TTC549 (cell line): ENCODE data around the gene PRKCE.

ENCODE experiments used
- FAIRE-seq: peaks from 2 replicates; lab custom pipeline; 2012; peaks lifted over from hg19 to GRCh38; lab: Jason Lieb, UNC

Gene PRKCE

DNA sequence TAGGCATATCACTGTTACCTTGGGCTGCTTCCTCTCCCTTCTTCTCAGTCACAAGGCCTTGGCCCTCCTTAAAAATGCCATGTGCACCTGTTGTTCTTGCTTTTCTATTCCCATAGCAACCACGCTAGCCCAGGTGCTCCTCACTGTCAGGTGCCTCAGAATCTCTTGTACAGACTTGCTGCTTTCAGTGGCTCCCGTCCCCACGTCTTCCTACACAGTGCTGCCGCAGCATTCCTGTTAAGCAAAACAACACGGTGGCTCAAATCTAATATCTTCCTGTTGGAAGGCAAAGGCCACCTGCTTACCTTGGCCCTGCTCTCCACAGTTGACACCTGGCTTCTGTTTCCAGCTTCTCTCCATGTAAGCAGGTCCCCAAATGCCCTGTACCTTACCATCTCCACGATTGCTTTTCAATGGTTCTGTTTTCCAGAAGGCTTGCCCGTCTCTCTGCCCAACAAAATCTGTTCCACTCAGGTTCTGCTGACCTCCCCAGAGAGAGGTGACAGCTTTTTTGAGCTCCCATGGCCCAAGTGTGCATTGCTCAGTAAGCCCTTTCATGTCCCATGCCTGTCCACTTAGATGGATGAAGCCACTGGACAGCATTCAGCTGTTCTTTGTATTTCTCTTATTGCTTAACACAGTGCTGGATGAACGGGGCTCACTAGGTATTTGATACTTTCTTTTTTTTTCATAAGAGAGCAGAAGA lies 240.4 kb downstream of the PRKCE start:
- FAIRE-seq: no peak

- FAIRE-seq: no peak
These were observed 240.9 kb downstream of the PRKCE start for GRCh38 chr2:45892425-45892745.

- FAIRE-seq: no peak
These were observed 241.3 kb downstream of the PRKCE start for GRCh38 chr2:45892757-45893156.

DNA sequence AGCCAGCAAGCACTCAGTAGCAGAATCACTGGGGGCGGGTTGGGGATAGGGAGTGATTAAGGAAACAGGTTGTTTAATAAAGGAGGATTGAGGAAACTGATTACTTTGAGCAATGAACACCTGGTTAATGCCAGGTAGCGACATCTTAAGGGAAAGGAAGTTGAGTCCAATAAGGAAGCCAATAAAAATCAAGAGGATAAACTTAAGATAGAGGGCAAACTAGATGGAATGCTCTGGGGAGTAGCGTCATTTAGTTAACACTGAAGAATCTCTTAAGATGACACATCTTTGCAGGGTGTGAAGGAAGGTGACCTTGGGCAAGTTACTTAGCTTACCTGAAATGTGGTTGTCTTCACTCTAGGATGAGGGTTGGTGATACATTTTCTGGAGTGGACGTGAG lies 242.7 kb downstream of the PRKCE start:
- FAIRE-seq: no peak

- no peak for FAIRE-seq
These were observed 243.9 kb downstream of the PRKCE start for GRCh38 chr2:45895241-45895861.

GRCh38 chr2:45896311-45896710 lies 244.8 kb downstream of the PRKCE start:
- no peak for FAIRE-seq

- no peak for FAIRE-seq
These were observed 246.4 kb downstream of the PRKCE start for GRCh38 chr2:45897842-45898241.

DNA sequence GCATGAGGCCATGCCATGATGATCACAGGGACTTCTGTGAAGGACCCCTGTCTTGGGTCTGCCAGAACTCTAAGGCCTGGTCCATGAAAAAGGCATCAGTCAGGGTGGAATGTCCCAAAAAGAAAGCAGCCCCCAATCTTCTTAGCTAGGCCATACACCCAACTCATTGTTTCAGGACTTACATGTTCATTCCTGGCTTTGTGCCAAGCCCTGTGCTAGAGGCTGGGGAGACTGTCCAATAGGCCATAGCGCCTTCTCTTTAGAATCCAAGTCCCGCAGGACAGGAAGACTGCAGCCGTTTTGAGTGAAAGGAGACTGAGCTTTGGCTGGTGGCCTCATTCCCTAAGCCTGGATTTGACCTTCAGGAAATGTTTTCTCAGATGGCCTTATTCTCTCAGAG lies 247.3 kb downstream of the PRKCE start:
- no peak for FAIRE-seq

DNA sequence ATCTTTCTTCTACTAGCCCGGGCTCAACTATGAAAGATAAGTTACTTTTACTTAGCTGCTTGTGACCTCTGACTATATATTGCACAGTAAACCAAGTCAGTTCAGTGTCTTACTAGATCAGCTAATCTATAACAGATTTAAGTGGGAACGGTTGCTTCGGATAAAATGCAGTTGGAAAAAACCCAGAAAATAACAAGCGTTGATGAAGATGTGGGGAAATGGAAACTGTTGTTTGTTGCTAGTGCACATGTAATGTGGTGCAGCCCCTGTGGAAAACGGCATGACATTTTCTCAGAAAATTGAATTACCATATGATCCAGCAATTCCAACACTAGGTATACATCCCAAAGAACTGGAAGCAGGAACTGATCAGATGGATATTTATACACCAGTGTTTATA lies 248.5 kb downstream of the PRKCE start:
- no peak for FAIRE-seq

DNA sequence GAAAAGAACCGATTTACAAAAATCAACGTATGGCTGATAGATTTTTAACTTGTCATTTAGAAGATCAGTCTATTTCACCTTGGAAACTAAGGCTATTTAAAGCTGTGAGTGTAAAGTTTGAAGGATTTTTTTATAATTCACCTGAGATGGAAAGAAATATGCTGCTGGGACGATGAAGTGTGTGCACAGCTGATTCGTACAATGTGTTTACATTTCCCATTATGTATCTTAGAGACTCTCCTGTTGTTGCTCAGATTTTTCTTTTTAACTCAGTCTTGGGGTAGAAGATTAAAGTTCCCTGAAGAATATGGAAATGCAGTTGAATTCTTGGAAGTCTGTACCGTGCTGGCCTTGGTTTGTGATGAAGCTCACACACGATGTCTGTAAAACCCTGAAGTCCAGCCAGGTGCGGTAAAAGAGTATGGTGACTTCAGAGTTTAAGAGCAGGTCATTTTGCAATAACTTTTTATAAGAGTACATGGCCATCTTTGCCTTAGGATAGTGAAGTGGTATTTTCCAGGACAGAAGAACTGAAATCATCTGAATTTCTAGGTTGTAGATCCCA lies 250.1 kb downstream of the PRKCE start:
- no peak for FAIRE-seq

DNA sequence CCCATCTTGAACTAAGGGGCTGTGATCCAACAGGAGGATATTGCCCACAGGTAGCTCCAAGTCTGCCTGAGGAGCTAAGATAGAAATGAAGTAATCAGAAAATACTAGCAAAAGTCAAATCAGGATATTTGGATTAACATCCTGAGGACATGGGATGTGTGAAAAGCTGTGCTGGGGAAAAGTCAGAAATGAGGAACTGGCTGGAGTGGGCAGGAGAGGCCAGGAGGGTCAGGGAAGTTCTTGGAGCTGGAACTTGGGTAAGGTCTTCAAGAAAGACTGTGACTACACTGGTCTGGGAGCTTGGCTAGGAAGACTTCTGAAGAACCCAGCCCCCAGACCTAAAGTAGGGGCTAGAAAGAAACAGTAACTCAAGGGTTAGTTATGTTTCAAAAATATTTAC lies 250.9 kb downstream of the PRKCE start:
- FAIRE-seq: no peak

DNA sequence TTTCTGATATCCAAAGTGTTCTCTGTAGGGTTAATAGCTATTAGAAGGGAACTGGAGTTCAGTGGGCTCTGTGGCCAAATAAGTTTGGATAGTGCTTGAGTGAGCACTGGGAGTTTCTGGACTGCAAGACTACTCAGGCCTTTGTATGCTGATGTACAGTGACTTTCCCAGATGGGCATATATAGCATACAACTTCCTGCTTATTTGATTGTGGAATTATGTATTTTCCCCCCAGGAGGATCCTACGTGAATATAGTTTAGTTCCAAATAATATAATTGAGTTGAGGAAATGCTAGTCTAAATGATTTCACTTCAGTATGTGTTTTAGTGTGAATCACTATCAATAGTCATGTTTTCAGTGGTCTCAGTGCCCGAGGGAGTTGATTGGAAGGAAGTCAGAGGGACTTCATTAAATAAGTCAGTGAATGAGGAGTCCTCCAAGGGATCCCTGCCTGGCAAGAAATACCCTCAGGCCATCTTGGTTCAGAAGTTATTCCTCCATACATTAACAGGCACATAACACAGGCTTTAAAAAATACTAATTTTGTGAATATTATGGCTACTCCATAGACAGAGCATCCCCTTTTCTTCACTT lies 251.4 kb downstream of the PRKCE start:
- no peak for FAIRE-seq

DNA sequence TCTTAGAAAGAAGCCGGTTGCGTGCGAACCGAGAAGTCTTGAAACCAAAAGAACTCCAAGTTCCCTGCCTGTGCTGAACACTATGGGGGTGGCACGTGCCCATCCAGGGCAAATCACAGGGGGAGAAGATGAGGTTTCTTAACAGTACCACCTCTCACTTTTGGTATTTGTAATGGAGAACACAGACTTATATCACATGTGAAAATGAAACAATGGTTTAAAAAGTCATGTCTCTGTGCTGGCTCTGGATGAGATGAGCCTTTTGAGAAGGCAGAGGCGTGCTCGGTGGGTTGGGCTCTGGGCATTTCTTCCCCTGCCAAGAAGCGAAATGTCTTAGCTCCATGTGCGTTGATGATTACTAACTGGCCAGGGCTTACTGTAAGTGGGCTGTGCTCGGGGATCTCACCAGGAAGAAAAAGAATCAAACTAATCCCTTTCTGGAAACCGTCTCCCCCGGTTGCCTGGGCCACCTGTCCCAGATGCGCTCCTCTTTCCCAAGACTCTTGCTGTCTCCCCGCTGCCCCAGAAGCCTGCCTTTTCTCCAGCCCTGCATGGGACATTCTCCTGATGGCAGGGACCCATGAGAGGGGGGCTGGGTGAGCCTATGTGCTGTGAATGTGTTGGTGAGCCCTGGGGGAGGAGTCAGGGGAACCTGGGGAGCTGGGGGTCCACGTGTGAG lies 252.9 kb downstream of the PRKCE start:
- FAIRE-seq: no peak

GRCh38 chr2:45904946-45905631 lies 253.6 kb downstream of the PRKCE start:
- FAIRE-seq: no peak

DNA sequence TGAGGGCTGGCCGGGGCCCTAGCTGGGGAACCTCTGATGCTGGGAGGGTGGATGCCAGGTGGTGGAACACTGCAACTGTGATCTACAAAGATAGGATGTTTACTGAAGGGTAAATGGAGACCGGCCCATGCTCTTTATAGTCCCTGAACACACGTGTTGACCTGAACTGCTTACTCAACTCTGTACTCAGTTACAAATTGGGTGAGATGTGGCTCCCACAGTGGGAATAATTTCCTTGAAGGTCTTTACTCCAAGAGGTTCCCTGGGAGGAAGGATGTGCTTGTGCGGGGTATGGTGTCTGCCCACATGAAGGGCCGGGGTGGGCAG lies 254.1 kb downstream of the PRKCE start:
- FAIRE-seq: no peak

DNA sequence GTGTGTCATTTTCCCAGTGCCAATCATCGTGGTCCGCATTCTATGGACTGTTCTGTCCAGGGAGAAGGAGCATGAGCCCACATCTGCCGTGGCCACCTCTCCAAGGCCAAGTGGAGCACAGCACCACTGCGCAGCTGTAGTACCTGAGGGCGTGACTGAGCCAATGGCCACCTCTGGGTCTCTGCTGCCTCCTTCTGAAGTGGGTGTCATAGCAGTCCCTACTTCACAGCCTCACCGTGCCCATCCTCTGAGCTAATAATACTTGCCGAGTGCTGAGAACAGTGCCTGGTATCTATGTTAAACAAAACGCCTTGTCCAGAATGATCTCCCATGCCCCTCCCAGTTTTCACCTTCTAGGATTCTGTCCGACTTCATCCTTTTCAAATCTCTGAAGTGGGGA lies 256.1 kb downstream of the PRKCE start:
- FAIRE-seq: no peak

- FAIRE-seq: no peak
These were observed 257.1 kb downstream of the PRKCE start for GRCh38 chr2:45908316-45909170.

DNA sequence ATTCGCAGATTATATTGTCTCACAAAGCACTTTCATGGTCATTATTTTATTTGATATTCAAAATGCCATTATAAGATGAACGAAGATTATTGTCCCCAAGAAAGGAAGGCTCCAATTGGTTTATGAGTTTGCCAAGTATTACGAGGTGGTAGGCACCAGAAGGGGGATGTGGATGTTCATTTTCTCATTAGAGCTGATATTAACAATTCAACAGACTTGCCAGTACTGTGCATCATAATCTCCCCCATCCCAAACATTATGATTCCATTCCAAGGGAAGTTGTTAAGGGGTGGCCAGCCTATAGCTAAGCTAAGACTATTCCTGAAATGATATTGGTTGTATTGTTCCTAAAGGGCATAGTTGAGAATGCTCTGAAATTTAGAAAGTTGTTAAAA lies 257.7 kb downstream of the PRKCE start:
- FAIRE-seq: no peak

GRCh38 chr2:45909677-45910191 lies 258.3 kb downstream of the PRKCE start:
- FAIRE-seq: no peak

DNA sequence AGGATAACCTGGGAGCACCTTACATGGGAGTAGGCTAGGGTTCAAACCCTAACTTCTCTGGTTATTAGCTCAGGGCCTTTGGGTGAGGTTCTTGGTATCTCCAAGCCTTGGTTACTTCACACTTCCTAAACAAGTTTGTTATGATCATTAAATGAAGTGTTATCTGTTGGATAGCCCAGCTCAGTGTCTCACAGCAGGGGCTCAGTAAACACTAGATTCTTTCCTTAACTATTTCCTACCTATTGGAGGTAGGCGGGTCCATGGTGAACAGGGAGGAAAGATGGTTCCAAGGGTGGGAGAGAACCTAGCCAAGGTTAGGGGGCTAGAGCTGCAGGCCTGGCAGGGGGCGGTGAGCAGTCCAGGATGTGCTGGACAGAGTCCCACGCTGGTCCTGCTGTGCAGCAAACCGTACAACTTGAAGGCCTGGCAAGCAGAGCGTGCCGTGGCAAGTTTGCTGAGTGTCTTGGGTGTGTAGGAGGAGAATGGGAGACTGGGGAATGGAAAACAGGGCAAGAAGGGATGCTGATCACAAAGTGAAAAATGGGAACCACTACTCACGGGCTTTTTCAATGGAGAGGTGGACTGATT lies 259.1 kb downstream of the PRKCE start:
- FAIRE-seq: no peak

DNA sequence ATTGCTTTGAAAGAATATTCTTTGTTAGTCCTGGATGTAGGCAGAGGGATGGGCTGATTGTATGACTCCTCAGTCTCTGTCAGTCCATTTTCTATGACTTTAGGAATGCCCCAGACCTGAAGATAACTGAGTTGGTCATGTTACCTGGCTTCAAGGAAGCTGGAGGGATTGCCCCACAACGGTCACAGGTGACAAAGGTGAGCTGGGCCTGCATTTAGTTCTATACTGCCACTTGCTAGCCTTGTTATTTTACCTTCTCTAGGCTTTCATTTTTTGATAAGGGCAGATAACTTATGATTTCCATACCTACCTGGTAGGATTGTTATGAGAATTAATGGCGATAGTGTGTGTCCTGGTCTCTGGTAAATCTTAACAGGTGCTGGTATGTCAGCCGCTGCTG lies 260.1 kb downstream of the PRKCE start:
- no peak for FAIRE-seq
